Fibroblast of skin of right quadriceps (primary cell): ENCODE data around the gene ZNF236.
"Not testable (repeated sequence)": the region's sequence is repeated elsewhere in the genome, so short reads cannot be mapped to it uniquely, and the experiment has no call there.

Source experiments
- DNase-seq: peaks from one replicate; pipeline ENCODE4 v3.0.0-alpha.2; 2013

The ZNF236 gene

DNA sequence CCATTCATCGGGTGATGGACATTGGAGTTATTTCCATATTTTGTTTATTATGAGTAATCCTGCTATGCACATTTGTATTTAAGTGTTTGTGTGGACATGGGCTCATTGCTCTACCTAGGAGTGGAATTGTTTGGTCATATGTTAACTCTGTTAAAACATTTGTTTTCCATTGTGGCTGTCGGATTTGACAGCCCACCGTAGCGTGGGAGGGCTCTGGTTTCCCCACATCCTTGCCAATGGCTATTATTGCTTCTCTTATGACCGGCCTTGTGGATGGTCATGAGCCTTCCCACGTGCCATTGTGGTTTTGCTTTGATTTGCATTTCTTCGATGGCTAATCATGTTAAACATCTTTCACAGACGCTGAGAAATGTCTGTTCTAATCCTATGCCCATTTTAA is 92.0 kb downstream of the ZNF236 start:
- no peak for DNase-seq

DNA sequence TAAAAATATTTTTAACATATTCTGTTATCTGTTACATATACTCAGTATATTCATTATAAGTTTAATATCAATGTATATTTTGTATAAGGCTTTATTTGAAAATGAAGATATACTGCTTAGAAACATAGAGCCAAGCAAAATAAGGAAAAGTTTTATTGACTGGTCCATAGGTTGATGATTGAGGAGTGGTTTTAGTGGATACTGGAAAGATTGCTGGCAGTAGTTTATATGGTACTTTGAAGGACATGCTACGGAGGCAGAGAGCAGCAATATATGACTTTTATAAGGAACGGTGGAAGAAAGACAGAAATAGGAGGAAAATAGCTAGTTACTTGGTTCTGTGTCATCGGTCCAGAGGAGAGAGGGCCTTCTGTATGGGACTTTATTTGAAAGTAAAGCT is 92.4 kb downstream of the ZNF236 start:
- no peak for DNase-seq

DNA sequence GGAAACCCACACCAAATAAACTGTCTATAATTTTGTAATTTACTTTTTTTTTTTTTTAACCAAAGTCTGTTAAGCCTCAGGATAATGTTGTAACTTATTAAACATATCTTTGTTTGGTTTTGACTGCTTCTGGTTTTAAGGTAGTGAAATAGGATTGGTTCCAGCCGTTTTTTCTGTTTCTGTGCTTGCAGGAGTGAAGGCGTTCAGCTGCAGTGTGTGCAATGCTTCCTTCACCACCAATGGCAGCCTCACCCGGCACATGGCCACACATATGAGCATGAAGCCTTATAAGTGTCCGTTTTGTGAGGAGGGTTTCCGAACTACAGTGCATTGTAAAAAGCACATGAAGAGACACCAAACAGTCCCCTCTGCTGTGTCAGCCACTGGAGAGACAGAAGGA is 93.1 kb downstream of the ZNF236 start:
- no peak for DNase-seq

DNA sequence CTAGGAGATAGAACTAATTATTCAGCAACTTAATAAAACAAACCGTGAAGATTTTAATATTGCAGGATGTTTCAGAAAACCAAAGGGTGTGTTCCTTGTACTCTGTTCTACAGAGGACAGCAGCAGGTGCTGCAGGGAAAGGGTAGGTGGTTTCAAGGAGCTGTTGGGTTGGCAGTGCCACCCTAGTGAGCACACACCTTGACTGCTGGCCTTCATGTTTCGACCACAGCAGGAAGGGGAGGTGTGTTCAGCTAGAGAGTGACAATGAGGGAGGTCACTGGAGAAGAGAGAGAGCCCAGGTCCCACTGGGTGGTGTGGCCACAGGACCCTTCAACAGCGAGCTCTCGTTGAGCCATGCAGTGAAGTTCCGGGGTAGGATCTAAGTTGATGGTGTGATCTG is 98.6 kb downstream of the ZNF236 start:
- DNase-seq, result no peak

DNA sequence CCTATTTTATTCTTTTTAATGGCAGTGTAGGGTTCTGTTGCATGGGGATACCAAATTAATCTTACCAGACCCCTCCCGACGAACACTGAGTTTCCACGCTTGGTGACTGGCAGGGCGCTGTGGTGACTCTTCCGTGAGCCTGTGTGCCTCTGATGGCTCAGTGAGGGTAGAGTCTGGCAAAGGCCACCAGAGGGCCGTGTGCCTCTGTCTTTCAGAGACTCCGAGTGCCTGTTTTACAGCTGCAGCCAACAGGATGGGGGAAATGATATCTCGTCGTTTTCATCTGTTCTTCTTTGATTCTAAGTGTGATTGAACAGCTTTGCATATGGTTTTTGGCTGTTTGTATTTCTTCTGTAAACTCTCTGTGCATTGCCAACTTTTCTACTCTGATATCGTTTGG is 99.8 kb downstream of the ZNF236 start:
- DNase-seq, result peak; percentile 27

DNA sequence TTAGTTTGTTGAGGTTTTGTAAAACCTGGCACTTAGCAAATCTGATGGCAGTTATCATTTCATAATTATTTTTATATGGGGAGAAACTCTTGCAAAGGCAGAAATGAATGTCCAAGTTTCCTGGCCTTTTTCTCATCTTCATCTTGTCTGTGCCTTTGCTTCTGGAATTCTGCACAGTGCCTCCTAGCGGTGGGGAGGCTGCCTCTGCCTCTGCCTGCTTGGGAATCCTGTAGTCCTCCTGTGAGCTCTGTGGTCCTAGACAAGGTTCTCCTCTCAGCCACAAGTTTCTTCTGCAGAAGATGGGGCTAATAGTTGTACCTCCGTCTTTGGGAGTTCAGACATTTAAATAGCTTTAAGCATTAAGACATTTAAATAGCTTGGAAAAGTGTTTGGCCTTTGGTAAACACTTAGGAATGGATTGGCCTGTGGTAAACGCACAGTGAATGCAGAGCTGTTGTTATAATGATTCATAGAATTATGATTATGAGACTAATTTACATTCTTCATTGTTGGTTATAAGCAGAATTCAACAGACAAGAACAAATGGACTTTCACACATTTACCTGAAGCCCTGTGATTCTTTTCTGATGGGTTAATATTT is 101.2 kb downstream of the ZNF236 start:
- peak; percentile 7 for DNase-seq

DNA sequence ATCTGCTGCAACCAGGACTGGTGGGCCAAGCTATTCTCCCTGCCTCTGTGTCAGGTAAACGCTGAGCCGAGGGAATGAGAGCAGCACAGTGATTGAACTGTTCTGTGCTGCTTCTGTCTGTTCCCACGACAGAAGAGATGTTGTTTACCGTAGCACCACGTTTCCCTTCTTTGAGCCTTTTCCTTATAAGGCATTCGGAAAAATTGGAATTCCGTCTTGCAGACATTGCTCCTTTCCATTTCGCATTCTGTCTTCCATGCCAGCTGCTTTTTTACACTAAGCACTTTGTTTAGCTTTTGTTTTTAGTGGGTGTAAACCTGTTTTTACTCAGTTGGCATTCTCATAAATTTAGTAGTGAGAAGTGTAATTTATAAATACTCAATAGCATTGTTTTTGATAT is 103.1 kb downstream of the ZNF236 start:
- no peak for DNase-seq

DNA sequence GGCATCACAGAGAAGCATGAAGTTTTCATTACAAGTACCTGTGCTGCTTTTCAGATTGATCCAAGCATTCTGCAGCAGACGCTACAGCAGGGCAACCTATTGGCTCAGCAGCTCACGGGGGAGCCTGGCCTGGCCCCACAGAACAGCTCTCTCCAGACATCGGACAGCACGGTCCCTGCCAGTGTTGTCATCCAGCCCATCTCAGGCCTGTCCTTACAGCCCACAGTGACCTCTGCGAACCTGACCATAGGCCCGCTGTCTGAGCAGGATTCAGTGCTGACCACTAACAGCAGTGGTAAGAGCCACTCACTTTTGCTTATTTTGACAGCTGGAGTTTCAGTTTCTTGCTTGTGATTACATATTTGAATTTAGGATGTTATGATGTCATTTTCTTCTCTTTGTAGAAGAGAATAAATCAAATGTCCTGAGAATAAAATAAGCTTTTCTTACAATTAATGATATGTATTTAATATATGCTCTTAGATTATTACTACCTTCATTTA is 104.9 kb downstream of the ZNF236 start:
- no peak for DNase-seq

DNA sequence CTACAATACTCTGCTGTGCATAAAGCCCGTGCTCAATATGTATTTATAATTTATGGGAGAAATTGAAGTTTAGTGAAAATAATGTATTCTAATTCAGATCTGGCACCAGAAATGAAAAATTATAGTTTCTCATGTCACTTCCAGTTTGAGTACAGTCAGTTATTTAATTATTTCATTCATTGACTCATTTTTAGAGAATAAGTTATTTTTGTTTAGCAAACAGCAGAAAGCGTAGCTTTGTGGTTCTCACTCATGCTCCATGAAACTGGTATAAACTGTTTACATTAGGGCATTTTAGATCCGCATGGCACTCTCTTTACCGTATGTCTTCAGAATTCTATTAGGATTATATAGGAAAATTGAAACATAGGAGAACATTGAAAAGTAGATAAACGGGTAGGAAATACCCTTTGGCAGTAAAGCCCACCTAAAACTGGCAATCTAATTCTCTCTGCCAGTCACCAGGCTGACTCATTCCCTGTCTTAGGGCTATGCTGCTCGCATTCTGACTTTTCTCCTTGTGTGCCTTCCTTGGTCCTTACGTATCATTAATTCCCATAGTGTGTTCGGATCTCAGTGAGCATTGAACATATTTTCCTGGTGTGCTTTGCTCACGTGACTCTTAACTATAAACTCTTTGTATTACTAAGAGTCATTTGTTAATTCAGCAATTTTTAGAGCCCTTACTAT is 106.0 kb downstream of the ZNF236 start:
- DNase-seq, result no peak

DNA sequence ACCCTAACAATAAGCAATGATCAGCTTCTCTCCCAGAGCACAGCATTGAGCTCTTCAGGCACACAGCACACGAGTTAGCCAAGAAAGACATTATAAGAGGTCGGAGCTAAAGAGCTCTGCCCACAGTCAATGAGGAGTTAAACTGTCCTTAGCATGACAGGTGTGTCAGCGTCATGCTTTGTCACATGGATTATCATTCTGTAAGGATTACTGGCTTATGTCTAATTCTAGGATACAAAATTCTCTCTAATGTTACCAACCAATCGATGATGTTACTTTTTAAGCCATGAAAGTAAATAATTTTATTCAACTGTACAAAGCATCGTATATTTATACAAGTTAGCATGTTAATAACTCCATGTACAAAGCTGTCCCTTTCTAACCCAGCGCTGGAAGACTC is 108.8 kb downstream of the ZNF236 start:
- no peak for DNase-seq

DNA sequence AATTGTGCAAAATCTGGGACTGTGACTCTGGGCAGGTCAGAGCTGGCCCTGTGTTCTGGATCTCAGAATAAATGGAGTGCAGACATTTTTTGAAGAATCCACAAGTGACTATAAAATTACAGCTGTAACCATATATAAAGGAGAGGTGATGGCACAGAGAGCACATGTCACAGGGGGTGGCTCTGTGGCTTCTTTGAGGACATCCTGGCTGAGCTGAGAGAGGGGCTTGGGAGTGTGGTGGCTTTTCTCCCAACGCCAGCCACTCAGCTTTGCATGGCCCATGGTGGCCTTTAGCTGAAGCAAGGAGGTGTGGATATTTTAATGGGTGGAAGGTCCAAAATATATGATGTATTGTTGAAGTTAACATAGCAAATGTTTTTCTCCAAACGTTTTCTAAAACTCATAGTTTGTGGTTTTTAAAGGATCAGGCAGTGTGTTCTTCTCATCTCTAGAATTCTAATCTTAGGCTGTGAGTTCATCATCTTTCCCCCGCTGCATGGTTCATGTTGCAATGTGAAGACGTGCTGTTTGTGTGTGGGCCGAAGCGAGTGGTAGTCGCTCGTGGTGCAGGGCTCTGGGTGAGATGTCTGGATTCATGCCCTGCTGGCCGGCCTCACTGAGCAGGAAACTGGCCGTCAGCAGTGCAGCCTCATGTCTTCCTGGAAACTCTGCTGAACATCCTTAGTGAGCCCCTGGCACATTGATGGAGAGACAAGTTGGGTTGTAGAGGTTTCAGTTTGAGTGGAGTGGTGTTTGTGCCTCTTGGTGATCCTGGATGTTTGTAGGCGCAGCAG is 109.9 kb downstream of the ZNF236 start:
- DNase-seq, result peak; percentile 28

DNA sequence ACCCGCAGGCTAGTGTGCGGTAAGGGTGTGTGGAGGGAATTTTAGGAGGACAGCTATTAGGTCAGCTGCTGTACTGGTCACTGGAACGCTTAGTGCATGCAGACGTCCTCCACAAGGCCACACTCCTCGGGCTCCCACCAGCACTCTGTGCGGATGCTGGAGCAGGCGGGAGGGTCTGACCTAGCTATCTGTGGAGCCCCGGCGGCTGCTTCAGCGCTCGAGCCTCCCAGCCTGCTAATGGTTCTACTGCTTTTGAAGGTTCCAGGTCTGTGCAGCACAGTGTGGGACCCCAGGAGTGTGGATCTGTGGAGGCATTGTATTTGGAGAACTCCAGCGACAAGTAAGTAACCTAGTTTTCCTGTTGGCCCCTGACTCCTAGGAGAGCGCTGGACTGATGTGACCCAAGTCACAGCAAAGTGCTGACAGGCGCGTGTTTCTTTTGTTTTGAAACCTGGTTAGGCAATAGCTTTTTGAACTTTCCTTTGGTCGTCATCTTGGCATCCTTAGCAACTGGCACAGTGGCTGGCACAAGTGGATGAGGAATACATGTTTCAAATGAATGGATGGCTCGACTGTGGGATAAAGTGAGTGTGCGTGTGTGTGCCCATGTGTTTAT is 113.5 kb downstream of the ZNF236 start:
- no peak for DNase-seq

DNA sequence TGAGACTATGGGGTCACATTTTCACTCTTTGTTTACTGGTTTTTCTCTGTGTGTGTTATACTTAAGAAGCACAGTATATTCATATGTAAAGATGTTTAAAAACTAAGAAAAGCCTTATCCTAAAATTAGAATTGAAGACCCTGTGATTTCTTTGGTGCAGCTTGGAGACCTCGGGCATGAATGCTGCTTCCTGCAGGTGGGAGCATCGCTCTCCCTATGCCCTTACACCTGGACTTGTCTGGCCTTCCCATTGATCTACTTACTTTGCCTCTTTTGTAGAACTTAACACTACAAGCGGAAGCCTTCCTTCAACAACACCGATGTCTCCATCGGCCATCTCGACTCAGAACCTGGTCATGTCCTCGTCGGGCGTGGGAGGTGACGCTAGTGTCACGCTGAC is 114.5 kb downstream of the ZNF236 start:
- DNase-seq, result no peak

DNA sequence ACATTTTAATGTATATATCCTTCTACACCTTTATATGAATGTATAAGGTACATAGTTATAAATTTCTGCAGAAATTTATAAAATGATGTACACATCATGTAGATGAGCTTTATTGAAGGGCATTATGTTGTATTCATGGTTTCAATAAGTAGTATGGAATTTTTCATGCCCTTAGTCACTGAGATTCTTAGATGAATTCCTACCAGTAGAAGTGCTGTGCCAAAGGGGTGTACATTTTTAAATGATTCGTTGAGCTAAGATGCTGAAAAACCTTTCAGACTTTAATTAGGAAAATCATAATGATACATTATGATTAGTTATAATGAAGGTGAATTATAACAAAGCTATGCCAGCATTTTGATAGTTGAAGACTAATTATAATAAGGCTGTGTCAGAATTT is 115.2 kb downstream of the ZNF236 start:
- peak; percentile 14 for DNase-seq

DNA sequence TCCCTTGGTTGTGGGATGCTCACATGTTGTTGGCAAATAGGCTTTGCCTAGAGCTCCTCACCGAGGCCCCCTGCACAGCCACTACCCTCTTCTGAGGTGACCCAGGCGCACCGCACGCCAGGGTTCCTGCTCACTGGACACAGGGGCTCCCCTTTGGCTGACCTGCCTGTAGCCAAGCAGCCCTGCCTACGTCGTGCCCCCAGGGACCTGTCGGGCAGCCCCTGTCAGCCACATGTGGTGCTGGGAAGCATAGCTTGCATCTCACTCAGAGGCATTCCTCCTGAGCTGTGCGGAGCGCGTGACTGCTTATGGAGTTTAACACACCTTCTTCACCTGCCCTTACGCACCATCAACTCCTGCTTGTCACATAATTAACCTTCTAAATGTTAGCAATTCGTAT is 116.3 kb downstream of the ZNF236 start:
- no peak for DNase-seq

DNA sequence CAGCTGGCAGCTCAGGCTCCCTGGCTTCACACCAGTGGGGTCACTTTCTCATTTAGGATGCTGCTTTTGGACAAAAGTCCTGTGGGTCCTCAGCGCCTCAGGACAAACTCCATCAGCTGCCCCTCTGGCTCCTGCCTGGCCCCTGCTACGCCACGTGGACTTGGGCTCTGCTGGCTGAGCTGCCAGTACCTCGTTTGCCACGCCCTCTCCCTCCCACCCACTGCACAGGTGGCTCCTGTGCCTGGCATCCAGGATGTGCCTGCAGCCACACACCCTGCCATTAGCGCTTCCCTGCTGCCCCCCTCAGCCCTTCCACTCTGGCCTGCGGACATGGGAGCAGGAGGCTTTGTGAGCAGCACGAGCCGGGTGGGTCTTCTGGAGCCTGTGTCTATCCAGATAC is 118.9 kb downstream of the ZNF236 start:
- no peak for DNase-seq

DNA sequence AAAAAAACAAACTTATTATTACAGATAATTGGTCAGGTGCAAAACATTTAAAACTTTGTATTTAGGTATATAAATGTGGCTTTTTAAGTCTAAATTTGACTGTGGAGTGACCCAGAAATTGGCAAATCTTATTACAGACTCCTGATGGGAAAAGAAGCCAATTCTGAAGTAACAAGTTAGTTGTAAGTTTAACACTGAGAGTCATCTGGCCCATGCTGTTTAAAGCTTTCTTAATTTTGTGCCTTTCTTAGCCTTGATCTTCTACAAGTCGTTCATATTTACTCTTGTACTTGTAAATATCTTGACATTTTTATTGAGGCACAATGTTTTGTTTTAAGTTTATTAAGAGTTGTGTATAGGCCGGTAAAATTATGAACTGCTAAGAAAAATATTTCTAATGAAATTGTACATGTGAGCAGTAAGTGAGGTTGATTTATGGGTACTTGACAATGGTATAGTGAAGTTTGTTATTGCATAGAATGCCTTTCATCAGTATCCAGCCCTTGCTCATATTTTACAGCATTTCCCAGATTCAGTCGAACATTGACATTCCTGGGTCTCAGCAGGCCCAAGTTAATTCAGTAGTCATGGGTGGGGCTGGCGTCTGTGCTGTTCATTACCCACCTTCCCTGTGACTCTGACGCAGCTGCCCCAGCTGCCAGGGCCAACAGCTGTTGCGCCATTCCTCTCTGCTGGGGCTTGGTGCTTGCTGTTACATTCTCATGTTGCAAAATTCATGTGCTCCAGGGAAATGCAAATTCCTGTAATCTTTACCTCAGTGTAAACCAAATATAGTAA is 121.4 kb downstream of the ZNF236 start:
- peak; percentile 77 for DNase-seq

DNA sequence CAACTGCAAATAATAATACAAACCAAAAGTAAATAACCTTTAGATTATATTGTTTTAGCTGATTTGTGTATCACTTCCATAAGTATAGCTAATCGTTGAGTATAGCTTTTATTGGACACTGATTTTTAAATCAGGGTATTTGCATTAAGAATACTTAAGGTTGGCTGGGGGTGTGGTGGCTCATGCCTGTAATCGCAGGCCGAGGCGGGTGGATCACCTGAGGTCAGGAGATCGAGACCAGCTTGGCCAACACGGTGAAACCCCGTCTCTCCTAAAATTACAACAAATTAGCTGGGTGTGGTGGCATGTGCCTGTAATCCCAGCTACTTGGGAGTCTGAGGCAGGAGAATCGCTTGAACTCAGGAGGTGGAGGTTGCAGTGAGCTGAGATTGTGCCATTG is 122.0 kb downstream of the ZNF236 start:
- DNase-seq, result not testable (repeated sequence)

DNA sequence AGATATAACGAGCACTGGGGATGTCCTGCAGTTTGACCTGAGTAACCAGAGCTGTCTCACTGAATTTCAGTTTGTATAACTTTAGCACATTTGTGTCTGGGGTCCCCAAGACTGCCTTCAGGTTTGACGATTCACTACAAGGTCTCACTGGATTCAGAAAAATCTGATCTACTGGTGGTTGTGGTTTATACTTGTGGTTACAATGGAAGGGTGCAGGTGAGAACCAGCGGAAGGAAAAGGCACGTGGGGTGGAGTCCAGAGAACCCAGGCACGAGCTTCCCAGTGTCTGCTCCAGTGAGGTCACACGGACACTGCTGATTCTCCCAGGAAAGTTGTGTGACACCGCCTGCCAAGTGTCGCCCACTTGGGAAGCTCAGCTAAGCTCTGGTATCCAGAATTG is 126.0 kb downstream of the ZNF236 start:
- no peak for DNase-seq

DNA sequence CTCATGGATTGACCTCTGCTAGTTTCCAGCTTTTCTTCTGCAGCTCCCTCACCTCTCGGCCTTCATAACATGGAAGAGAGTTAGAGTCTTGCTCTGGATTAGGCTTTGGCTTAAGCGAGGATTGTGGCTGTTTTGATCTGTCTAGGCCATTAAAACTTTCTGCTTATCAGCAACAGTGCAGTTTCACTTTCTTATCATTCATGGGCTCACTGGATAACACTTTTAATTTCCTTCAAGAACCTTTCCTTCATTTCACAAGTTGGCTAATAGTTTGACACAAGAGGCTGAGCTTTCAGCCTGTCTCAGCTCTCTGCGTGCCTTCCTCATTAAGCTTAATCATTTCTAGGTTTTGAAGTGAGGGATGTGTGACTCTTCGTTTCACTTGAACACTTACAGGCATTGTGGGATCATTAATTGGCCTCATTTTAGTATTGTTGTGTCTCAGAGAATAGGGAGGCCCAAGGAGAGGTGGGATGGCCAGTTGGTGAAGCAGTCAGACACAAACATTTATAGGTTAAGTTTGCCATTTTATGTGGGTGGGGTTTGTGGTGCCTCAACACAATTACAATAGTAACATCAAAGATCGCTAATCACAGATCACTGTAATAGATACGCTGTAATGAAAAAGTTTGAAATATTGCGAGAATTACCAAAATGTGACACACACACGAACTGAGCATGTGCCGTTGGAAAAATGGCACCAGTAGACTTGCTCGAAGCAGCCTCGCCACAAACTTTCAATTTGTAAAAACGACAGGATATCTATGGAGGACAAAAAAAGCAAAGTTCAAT is 129.3 kb downstream of the ZNF236 start:
- DNase-seq, result no peak

DNA sequence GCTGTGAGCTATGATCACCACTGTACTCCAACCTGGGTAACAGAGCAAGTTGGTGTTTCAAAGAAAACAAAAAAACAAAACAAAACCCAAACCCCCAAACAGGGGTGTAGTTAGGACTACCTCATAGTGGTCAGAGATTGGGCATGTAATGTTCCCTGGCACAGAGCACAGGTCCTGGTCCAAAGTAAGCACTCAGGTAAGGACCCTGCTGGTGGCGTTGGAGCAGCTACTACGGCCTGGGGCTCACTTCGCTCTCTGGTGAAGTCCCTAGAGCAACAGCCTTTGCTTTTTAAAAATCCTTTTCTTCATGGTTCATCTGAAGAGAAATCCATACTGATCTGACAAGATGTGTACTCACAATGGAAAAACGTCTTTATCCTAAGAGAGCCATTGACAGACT is 130.4 kb downstream of the ZNF236 start:
- DNase-seq, result no peak

DNA sequence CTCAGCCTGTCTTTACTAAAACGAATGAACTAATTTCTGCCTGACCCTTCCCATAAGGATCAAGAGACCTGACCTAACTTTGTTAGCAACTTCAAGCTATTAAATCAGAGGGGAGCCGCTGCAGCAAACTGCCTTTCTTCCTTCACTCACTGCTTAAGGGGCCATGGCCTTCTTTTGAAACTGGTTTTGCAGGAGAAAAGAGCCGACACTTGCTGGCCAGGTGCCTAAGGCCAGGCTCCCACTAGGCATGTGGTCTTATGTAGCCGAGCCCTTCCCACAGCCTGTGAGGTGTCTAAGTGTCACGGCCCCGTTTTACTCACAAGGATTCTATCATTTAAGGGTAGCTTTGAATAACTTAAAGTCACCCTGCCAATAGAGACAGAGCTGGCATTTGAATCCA is 130.8 kb downstream of the ZNF236 start:
- DNase-seq, result no peak
